Keratinocyte (primary cell): Measurements from ENCODE around the gene TCP11L1. TPM values are rescaled to one million over a fixed set of nuclear protein-coding genes. Genes with fewer than 3 reads are reported as not detected.

Experiments
- DNase-seq: peaks from one replicate; pipeline ENCODE4 v3.0.0-alpha.2; 2011; ENCODE audit warnings: low read depth, missing footprints, low spot score
- FAIRE-seq: peaks from 2 replicates; lab custom pipeline; 2011; peaks lifted over from hg19 to GRCh38; lab: Jason Lieb, UNC
- H2AFZ ChIP-seq: 2 replicates; pipeline ENCODE4 v1.6.0; 2012; ENCODE audit warnings: low read length, control low read depth, inconsistent platforms; ENCODE audit not compliant: control insufficient read depth
- H3K27ac ChIP-seq: 2 replicates; pipeline ENCODE4 v1.5.1; 2011; ENCODE audit warnings: low read length; ENCODE audit not compliant: control insufficient read depth, insufficient read depth
- H3K27me3 ChIP-seq: 3 replicates; pipeline ENCODE4 v1.6.0; 2011; ENCODE audit warnings: low read length; ENCODE audit not compliant: control insufficient read depth, insufficient read depth; ENCODE audit errors: extremely low read depth
- H3K36me3 ChIP-seq, 2 experiments: 2 replicates in 1 of 2; 3 replicates in 1 of 2; pipeline ENCODE4 v1.5.1; 2011; ENCODE audit warnings: low read length in 2 of 2, mild to moderate bottlenecking in 1 of 2; ENCODE audit not compliant: control insufficient read depth in 2 of 2, insufficient read depth in 2 of 2; ENCODE audit errors: extremely low read depth in 1 of 2
- H3K4me1 ChIP-seq: 3 replicates; pipeline ENCODE4 v1.5.1; 2011; ENCODE audit warnings: low read length; ENCODE audit not compliant: control insufficient read depth, insufficient read depth; ENCODE audit errors: extremely low read depth
- H3K4me2 ChIP-seq: 3 replicates; pipeline ENCODE4 v1.6.0; 2011; ENCODE audit warnings: low read depth, low read length; ENCODE audit not compliant: control insufficient read depth, insufficient read depth; ENCODE audit errors: extremely low read depth
- H3K4me3 ChIP-seq, 3 experiments: fragments of 200-600 bp in 1 of 3; sonication (generic) in 1 of 3; 2 replicates in 2 of 3; 3 replicates in 1 of 3; pipeline ENCODE4 v1.5.1; 2011 to 2016; ENCODE audit warnings: low read length in 3 of 3, mild to moderate bottlenecking in 3 of 3, control low read depth in 2 of 3, inconsistent platforms in 1 of 3, low read depth in 1 of 3, mixed read lengths in 1 of 3, mixed run types in 1 of 3, moderate library complexity in 1 of 3; ENCODE audit not compliant: control insufficient read depth in 2 of 3, insufficient read depth in 2 of 3; ENCODE audit errors: extremely low read depth in 1 of 3
- H3K79me2 ChIP-seq: 2 replicates; pipeline ENCODE4 v1.6.0; 2012; ENCODE audit warnings: low read length; ENCODE audit not compliant: control insufficient read depth, insufficient read depth
- H3K9ac ChIP-seq: 3 replicates; pipeline ENCODE4 v1.6.0; 2011; ENCODE audit warnings: low read length; ENCODE audit not compliant: control insufficient read depth, insufficient read depth; ENCODE audit errors: extremely low read depth
- H3K9me1 ChIP-seq: 3 replicates; pipeline ENCODE4 v1.6.0; 2011; ENCODE audit warnings: low read length; ENCODE audit not compliant: control insufficient read depth, insufficient read depth; ENCODE audit errors: extremely low read depth
- H3K9me3 ChIP-seq: 2 replicates; pipeline ENCODE4 v1.5.1; 2012; ENCODE audit warnings: low read depth, low read length; ENCODE audit not compliant: control insufficient read depth
- H4K20me1 ChIP-seq: 3 replicates; pipeline ENCODE4 v1.6.0; 2011; ENCODE audit warnings: low read length; ENCODE audit not compliant: control insufficient read depth, insufficient read depth; ENCODE audit errors: extremely low read depth
- EZH2 ChIP-seq: IDR thresholded peaks from one replicate; pipeline ENCODE4 v1.6.1; 2012; ENCODE audit warnings: inconsistent platforms, mild to moderate bottlenecking, low read length, moderate library complexity
- dilution Hi-C: fragments of 300-500 bp; cut with MboI; formaldehyde crosslinking; loops from one replicate; pipeline ENCODE4 v1.7.0; 2020; ENCODE audit warnings: low sequenced_read_pairs; ENCODE audit not compliant: extremely low pct_ligation_motif_present
- polyA plus RNA-seq, 5 experiments: library from polyadenylated mRNA; depleted of rRNA in 3 of 5; stranded (reverse) in 3 of 5; stranded (forward) in 1 of 5; unstranded in 1 of 5; fragments of >200 nt; gene quantifications; 1 replicate in 1 of 5; 2 replicates in 3 of 5; 3 replicates in 1 of 5; pipeline versions ENCODE4 v1.2.1 to v1.2.3, GENCODE V29; 2011 to 2012; ENCODE audit warnings: missing spikeins in 2 of 5, low read depth in 1 of 5, low replicate concordance in 1 of 5
- TF ChIP-seq, protein P1 (sequence below), 3 experiments: IDR thresholded peaks in 1 of 3; conservative IDR thresholded peaks in 1 of 3; optimal IDR thresholded peaks in 1 of 3; 2 replicates in 2 of 3; 3 replicates in 1 of 3; pipeline versions ENCODE3 to v1.5.1; 2011; ENCODE audit warnings: low read length in 3 of 3, mild to moderate bottlenecking in 3 of 3, moderate library complexity in 2 of 3, control low read depth in 1 of 3, inconsistent platforms in 1 of 3; ENCODE audit not compliant: insufficient read depth in 2 of 3; ENCODE audit errors: extremely low read depth in 1 of 3

The TCP11L1 gene
- polyA plus RNA-seq, 1 donor (not counting 4 experiments of a cell fraction or from before 2014, with no cell fraction given): 22.8 TPM

GRCh38 chr11:33006010-33006409 is 33.4 kb upstream of the TCP11L1 start:
- H3K4me2 ChIP-seq: no peak overlapping the region
- H3K36me3 ChIP-seq: no peaks in the 10 kb centered on the region
- H3K4me1 ChIP-seq: peaks cover 10% of the 10 kb centered on the region
- no peak overlapping the region for H3K27ac ChIP-seq
- dilution Hi-C loops: no loop called here
- FAIRE-seq (no peak), DNase-seq (no peak)
- no peaks in the 10 kb centered on the region for H4K20me1 ChIP-seq
- H3K4me3 ChIP-seq: no peak overlapping the region
- no peaks in the 10 kb centered on the region for H3K9me3 ChIP-seq
- no peaks in the 10 kb centered on the region for H3K9me1 ChIP-seq
- no peak overlapping the region for H2AFZ ChIP-seq
- H3K79me2 ChIP-seq: no peaks in the 10 kb centered on the region
- no peak overlapping the region for H3K9ac ChIP-seq
- TF ChIP-seq, protein P1, sequence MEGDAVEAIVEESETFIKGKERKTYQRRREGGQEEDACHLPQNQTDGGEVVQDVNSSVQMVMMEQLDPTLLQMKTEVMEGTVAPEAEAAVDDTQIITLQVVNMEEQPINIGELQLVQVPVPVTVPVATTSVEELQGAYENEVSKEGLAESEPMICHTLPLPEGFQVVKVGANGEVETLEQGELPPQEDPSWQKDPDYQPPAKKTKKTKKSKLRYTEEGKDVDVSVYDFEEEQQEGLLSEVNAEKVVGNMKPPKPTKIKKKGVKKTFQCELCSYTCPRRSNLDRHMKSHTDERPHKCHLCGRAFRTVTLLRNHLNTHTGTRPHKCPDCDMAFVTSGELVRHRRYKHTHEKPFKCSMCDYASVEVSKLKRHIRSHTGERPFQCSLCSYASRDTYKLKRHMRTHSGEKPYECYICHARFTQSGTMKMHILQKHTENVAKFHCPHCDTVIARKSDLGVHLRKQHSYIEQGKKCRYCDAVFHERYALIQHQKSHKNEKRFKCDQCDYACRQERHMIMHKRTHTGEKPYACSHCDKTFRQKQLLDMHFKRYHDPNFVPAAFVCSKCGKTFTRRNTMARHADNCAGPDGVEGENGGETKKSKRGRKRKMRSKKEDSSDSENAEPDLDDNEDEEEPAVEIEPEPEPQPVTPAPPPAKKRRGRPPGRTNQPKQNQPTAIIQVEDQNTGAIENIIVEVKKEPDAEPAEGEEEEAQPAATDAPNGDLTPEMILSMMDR (optimal IDR thresholded peaks at IDR 0.05 in 1 of 3, IDR thresholded peaks at IDR 0.05 in 1 of 3, conservative IDR thresholded peaks at IDR 0.05 in 1 of 3; ENCODE audit: extremely low read depth in 1 of 3, insufficient read depth in 2 of 3, low read length in 3 of 3): no peak
- no peak for TF ChIP-seq EZH2
- no peaks in the 10 kb centered on the region for H3K27me3 ChIP-seq

- H3K27me3 ChIP-seq: no peaks in the 10 kb centered on the region
- H3K79me2 ChIP-seq: peaks cover 26% of the 10 kb centered on the region
- FAIRE-seq (no peak), DNase-seq (no peak)
- H2AFZ ChIP-seq: no peak overlapping the region
- H3K4me1 ChIP-seq: peaks cover 29% of the 10 kb centered on the region
- no peak overlapping the region for H3K27ac ChIP-seq
- no peaks in the 10 kb centered on the region for H3K9me3 ChIP-seq
- dilution Hi-C loops: no loop called here
- TF ChIP-seq, protein P1 (optimal IDR thresholded peaks at IDR 0.05 in 1 of 3, IDR thresholded peaks at IDR 0.05 in 1 of 3, conservative IDR thresholded peaks at IDR 0.05 in 1 of 3; ENCODE audit: extremely low read depth in 1 of 3, insufficient read depth in 2 of 3, low read length in 3 of 3): no peak
- no peak for TF ChIP-seq EZH2
- H3K4me3 ChIP-seq: no peak overlapping the region
- no peak overlapping the region for H3K4me2 ChIP-seq
- H3K9me1 ChIP-seq: no peaks in the 10 kb centered on the region
- H3K36me3 ChIP-seq: no peaks in the 10 kb centered on the region
- H4K20me1 ChIP-seq: no peaks in the 10 kb centered on the region
- H3K9ac ChIP-seq: no peak overlapping the region
Observed at GRCh38 chr11:33013755-33014154, 25.6 kb upstream of the TCP11L1 start.
